ENCODE results near the gene TGFBR3.
A peak's percentile ranks its signal among the peaks of the same experiment; 100 is the strongest.

TGFBR3 gene

GRCh38 chr1:91750398-91750996, 135.5 kb downstream of the TGFBR3 start:
- DNase-seq: no peak

- no peak for DNase-seq
Observed at GRCh38 chr1:91749788-91750231, 136.1 kb downstream of the TGFBR3 start.

DNA sequence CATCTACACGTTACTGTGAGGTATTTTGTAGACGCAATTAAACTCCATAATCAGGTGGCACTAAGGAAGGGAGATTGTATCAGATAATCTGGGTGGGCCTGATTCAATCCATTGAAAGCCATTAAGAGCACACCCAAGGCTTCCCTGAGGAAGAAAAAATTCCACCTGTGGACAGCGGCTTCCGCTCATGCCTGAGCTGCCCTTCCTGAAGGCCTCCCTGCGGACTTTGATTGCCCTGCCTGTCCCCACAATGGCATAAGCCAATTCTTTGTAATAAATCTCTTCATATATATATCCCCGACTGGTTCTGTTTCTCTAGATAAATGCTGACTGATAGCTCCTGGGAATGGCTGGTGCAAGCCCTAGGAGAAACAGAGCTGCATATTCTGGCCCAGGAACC, 138.3 kb downstream of the TGFBR3 start:
- DNase-seq: no peak

GRCh38 chr1:91746728-91747338, 139.1 kb downstream of the TGFBR3 start:
- DNase-seq: no peak

DNA sequence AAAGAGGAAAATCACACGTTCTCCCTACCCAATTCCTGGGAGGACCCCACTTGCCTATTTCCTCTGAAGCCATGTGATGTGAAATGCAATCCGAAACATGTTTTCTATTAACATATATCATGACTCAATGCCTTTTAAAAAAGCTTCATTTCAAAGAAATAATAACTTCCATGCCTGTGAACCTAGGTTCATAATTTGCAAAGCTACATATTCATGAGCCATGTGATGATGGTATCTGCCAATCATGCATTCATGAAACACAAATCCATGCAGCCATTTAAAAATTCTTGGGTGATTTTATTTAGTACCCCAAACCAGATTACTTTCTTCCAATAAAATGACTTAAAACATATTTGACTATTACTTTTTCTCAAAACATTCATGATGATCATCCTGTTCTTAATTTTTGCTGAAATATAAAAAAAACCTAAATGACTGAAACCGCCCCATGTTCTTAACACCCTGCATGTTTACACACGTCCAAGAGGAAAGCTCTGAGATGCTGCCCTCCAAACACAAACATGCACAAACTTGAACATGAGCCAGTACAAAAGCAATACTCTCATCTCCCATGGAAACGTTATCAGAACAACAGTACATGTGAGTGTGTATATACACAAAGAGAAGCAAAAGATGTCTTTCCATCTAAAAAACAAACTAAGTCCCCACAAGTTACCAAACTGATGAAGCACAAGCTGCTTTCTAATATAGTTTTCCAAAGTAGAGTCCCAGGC, 140.1 kb downstream of the TGFBR3 start:
- no peak for DNase-seq

DNA sequence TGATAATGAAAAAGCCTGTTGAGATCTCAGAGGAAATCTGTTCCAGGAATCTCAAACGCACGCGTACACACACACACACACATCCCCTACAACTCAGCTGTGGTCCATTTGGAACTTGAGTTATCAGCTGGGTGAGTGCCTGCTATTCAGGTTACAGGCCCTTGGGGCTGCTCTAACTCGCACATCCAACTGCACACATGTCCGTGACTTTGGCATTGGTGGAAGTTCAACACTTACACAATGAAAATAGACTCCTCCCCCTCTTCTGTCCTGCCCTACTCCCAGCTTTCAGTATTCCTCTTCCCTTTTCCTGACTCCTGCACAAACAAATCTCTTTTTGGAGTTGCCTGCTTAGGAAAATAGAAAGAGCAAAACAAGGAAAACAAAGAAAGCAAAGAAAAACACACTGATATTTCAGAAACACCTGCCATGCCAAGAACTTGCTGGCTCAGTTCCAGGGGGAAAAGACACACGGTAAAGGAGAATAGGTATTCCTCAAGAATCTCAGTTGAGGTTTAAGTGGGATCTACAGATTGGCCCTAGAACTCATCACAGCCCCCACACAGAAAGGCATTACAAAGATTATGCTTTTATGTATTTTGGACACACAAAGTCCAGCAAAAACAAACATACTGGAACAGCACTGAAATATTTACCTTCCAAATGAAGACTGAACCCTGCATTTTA, 140.9 kb downstream of the TGFBR3 start:
- DNase-seq: peak; percentile 85

DNA sequence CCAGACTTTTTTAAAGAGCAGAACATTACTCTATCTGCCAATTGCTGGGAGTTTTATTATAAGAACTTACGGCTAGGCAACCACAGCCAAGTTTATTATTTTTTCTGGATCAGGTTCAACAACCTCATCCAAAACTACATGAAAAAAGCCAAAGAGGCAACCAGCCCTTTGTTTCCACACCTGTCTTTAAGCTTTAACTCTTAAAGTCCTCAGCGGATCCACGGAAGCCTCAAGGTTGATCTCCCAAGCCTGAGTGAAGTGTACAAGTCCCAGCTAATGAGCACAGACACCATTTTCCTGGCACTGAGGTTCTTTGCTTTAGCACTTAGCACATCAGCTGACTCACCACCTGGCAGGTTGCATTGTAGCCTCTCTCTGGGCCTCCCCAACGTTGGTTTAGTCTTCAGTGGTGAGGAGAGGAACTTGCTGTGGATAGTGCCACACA, 143.1 kb downstream of the TGFBR3 start:
- peak; percentile 50 for DNase-seq

- DNase-seq: no peak
Observed at GRCh38 chr1:91741906-91742305, 144.0 kb downstream of the TGFBR3 start.

- no peak for DNase-seq
Observed at GRCh38 chr1:91741301-91741700, 144.7 kb downstream of the TGFBR3 start.

DNA sequence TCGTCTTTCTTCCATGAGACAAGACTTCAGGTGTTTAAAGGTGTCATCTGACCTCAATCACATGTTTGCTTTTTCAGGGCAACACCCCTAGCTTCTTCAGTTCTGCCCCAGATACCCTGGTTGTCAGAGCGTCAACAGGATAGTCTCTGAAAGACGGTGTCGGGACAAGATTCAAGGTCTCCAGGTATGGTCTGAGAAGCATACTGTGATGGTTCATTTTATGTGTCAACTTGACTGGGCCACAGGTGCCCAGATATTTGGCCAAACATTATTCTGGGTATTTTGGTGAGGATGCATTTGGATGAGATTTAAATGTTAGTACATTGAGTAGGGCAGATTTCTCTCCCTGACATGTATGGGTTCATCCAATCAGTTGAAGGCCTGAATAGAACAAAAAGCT, 148.3 kb downstream of the TGFBR3 start:
- no peak for DNase-seq

DNA sequence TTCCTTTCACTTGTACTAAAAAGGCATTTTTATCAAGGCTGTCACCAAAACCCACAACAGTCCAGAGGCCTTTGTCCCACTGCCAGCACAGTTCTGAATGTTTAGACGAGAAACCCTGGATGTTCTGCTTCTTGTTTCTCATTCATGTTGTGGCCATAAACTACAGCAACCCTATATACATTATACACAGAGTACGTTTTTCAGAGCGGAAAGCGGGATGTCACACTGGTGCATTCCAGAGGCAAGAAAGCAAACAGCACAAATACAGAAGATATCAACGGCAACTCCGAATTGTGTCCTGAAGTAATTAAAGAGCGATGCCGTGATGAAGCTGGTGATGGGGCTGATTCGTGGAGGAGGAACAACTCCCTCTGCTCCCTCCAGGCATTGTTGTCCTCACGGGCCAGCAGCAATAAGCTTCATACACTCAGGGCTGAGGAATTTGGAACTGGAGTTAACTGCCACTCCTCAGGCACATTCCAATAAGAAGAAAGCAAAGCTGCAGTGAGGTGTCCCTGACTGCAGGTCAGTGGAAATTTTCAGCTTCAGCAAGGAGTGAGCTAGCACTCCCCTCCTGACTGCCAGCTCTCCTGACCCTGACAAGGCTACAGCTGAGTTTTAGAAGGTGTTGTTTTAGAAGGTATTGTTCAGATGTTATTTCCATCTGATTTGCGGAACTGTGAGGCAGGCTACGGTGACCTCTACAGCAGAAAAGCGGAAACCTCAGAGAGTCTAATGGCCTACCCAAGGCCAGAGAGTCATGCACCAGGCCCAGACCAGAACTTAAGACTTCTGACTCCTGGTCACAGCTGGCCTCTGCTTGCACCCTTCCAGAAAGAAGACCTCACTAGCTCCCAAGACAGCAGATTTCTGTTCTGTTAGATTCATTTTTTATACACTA, 149.0 kb downstream of the TGFBR3 start:
- DNase-seq: no peak

DNA sequence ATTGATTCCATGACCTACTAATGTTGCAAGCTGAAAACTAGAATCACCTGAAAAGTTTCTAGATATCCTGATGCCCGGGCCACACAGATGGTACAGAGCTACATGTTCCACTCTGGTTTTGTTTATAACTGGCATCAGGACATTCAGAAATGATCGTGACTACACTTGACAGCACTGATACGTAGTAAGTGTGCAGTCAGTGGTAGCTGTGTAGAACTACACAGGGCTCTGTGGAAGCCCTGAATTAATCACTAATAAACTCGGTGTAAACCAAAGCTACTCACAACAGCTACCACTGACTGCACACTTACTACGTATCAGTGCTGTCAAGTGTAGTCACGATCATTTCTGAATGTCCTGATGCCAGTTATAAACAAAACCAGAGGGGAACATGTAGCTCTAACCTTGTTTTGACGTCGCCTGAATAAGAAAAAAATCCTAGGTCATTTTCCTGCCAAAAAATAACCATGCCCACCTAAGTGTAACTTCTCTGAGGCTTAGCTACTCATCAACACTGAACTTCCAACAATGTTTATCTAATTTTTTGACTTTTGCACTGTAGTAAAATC, 149.7 kb downstream of the TGFBR3 start:
- DNase-seq: no peak

- DNase-seq: no peak
Observed at GRCh38 chr1:91735266-91735845, 150.6 kb downstream of the TGFBR3 start.

GRCh38 chr1:91734761-91735160, 151.2 kb downstream of the TGFBR3 start:
- DNase-seq: no peak

GRCh38 chr1:91733108-91733710, 152.7 kb downstream of the TGFBR3 start:
- no peak for DNase-seq

GRCh38 chr1:91732291-91733107, 153.5 kb downstream of the TGFBR3 start:
- DNase-seq: peak; percentile 34

DNA sequence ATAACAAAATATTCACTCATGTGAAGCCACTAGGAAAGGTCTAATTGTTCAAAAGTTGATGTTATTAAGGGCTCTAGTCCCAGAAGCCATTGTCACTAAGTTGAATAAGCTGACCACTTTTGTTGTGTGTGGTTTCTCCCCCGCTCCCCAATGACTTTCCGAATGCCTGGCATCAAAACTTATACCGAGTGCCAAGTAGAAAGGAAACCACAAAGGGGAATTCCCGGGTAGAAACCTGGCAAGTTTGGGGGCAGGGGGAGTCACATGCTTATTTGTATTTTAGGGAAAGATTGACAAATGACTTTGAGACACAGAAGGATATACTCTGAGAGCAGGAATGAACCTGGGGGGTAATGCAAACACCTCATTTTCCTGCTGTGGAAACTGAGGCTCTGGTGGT, 154.1 kb downstream of the TGFBR3 start:
- peak; percentile 43 for DNase-seq

DNA sequence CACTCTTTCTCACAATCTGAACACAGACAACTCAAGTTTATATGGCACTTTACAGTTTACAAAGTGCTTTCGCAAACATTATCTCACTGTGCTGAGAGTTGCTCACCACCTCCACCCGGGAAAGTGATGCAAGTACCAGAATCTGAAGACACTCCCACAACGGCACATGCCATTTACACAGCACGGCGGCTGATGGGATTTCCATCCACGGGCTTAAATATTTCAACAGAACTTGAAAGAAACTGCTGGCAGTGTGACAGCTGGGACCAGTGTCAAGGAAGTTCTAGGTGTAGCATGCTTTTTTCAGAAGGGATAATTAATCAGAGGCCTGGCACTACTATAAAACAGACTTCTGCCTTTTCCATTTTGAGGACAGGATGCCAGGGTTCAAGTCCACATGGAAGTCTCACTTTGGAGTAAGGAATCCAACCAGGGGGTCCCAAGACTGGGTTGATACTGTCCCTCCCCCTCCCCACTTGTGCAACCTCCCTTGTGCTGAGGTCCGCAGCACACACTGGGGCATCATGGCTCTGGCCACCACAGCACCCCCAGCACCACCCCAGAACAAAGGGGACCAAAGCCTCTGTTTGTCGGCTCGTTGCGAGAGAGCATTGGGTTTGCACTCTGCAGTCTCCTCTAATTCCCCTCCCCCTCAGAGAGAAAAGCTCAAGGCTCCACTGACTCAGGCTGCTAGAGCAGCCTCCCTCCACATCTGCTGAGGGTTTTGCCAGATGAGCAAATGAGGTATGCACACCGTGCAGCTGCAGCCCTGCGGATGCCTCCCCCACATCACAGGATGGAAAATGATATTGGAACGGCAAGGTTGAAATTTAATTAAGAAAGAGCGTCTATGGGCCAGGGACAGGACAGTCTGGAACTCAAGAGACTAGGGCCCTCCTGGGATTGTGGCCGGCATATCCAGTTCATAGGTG, 154.9 kb downstream of the TGFBR3 start:
- DNase-seq: peak; percentile 82

All from femur (tissue), 1 donor.